NOMO-1 treated with DMSO at 0.1 percent for 48 hours (cell line): ENCODE data around the gene RELN.

Source experiments
- DNase-seq: peaks from one replicate; lab custom pipeline; 2025; ENCODE audit not compliant: unreplicated experiment; lab: John Stamatoyannopoulos, UW

Gene RELN

DNA sequence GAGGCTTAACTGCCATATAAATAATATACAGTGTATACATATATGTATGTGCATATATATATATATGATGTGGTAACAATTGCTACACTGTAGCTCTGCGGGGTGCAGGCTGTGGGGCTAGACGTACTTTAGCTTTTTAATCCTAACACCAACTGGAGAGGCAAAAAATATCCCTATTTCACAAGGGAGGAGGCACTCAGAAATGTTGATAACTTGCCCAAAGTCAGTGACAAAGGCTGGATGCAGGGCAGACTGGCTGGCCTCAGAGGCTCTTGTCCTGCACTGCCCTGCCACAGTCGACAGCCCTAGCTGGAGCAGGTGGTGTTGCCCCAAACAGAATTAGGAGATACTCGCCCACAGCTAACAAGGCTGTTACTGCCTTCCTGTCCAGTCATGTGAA is 1.5 kb upstream of the RELN start:
- DNase-seq, result no peak

GRCh38 chr7:103989785-103990767 is 618 bp upstream of the RELN start:
- DNase-seq, result no peak

GRCh38 chr7:103988468-103989199 is 824 bp downstream of the RELN start:
- DNase-seq, result no peak

DNA sequence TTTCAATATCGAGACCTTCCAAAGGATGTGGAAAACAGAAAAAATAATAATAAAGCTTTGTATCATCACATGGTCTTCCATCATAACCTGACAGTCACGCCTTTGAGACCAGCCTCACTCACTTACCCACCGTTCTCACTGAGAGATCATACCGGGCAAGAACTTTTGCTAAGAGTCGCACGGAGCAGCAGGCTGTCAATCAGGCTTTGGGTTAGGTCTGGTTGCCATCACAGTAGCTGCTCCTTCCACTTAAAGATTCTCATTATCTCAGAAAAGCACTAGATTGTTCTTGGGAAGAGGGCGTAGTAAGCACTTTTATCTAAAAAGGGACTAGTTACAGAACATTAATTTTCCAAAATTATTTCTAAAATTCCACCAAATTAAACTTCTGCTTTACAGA is 2.0 kb downstream of the RELN start:
- DNase-seq, result no peak

- no peak for DNase-seq
Measured at GRCh38 chr7:103985565-103986126, 3.8 kb downstream of the RELN start.

DNA sequence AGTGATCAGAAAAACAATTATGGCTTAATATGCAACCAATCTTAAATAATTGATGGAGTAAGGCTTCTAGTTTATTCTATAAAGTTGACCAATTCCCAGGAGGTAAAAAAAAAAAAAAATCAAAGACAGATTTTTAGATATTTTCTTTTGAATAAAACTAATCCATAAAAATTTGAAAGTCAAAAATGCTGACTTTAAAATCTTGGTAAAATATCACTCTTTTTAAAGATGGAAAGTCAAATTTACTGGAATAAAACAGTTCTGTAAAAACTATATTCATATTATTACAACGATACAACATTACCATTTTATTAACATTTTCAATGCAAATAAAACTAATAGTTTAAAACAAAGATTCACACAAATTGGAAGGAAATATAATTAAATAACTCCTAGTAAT is 5.4 kb downstream of the RELN start:
- no peak for DNase-seq

- DNase-seq, result no peak
Measured at GRCh38 chr7:103983201-103983977, 6.1 kb downstream of the RELN start.

- no peak for DNase-seq
Measured at GRCh38 chr7:103981003-103981423, 8.4 kb downstream of the RELN start.

DNA sequence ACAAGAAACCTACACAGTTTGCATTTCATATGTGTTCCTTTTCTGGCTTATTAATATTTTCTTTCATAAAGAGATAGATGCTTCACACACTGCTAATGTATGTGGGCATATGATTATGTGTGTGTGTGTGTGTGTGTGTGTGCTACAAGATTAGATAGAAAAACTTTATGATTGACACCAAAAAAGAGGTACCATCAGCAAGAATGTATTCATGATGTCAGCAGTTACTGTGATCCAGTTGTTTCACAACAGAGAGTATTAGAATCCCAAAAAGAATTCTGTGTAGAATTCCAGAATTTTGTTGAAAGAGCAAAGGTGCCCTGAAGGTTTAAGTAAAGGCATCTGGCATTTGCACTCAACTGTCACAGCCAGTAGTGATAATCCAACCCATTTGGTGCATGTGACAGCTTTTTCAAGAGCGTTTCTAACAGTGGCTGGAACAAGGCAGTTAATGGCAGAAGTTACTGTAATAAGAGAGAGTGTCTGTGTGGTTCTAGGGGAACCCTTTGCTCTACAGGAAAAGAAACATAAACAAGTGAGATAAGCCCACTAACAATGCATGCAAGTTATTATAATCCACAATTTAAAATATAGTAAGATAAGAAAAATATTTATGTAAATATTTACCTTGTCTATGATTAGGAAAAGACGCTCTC is 16.6 kb downstream of the RELN start:
- no peak for DNase-seq

DNA sequence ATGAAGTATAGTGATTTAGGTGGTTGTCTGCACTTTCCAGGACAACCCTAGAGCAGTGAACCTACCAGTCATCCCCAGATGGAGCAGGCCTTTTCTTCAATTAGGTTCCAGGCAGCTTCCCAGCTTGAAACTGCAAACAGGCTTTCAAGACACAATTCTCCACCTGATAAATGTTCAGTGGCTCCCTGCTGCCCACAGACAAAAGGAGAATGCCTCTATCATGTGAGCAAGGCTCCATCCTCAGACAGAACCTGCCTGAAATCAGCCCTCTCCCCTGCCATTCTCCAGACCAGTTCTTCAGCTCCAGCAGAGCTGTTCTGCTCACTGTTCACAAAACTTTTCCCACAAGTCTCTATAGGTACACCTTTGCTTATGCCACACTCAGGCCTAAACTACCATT is 22.1 kb downstream of the RELN start:
- DNase-seq, result no peak

DNA sequence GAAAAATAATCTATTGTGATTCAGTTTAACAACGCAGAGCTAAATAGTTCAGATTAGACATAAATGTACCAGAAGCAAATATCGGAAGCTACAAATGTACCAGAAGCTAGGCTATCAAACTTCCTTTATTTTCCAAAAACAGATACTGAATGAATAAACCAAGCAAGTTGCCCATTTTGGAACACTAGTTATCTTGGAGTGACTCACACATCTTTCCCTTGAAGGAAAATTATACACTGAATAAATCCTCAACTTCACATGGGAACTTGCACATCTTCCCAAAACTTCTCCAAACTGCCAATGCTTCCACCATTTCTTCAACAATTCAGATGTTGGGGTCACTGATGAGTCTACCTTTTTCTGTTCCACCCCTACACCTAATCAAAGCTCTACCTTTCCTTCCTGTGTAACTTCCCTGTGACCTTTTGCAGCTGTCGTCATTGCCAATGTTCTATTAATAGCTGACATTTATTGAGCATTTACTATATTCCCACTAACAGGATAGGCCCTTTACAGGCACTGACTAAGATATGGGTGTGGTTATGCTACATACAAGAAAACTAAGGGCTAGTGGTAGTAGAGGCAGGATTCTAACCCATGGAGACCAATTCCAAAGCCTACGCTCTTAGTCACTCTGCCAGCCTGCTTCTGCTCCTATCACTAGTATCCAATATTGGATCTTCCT is 22.7 kb downstream of the RELN start:
- no peak for DNase-seq

DNA sequence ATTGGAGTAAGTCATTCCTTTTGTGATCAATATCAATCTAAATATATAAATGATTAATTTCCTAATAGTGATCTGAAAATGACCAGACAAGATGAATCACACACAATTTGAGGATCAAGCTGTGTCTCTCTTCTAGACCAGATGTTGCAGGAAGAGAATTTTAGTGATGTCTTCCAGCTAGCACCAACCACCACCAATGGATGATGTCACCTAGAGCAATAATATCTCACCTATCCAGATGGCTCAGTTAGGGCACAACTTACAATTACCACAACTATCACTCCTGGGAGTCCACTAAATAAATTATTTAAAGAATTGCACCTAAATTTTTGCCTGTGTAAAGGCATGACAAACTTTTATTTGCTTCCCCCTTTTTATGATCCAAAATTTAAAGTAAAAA is 25.2 kb downstream of the RELN start:
- no peak for DNase-seq

DNA sequence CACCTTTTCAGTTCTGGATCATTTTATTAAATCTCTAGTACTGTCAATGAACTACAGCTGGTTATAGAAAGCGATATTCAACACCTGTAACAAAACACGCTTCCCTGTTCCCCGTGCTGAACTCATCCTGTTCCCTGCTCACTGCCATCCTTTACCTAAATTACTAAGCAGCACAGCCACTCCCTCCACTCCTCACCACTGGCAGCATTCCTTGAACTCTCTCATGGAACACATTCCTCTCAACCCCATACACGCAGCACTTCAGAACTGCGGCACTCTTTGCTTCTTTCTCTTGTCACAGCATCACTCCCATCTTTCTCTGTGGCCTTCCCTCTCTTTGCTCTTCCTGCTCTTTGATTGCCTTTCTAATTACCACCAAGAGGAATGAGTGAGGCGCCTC is 27.4 kb downstream of the RELN start:
- DNase-seq, result no peak

DNA sequence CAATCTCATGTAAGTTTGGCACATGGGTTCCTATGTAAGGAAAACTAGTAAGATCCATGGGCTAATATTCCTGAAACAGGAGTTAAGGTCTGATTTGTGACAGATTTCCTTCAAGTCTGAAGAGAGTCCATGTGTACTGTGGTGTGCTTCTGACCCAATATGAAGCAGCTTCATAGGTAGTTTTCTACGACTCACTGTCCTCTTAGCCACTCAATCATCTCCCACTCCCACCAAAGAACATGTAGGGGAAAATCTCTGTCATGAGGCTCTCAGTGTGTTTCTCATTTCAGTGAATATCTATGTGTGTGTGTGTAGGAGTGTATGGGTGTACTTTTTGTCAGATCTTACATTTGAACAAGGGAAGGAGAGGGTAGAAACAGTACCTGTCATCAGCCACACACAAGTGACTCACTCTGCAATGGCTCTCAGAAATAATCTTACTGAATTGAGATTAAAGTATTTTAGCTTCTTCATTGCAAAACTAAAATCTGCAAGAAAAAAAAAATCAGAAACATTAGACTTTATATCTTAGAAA is 31.1 kb downstream of the RELN start:
- no peak for DNase-seq

DNA sequence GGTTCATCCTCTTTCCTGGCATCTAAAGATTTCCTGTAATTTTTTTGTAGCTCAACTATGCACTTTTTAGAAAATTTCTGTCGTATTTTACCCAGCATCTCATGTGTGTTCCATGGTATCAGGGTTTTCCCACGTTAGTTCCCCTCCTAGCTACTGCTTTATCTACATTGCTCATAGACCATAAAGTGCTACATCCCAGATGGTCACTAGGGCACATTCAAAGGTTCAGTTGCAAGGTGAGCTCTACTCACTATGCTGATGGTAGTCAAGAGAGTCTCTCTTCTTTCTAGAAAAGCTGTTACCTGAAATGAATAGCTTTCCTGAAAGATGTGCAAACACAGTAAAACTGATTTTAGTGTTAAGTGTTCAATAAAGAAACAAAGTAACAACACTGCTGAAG is 33.5 kb downstream of the RELN start:
- no peak for DNase-seq

GRCh38 chr7:103952408-103952807 is 37.0 kb downstream of the RELN start:
- no peak for DNase-seq

DNA sequence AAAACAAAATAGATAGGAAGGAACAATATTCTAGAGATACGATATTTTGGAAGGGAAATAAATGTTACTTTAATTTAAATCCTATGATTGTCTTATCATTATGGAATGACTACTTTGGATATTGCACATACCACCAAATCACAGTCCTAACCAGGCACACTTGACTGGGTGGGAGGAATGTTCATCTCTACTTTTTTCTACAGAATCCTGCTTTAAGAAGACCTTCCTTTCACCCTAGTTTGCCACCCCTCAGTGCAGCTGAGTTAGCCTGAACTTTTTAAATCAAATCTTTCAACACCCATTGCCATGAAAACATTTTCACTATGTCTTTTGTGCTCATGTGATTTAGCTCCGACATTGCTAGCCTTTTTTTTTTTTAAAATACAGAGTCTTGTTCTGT is 38.1 kb downstream of the RELN start:
- DNase-seq, result no peak

GRCh38 chr7:103949374-103949773 is 40.1 kb downstream of the RELN start:
- no peak for DNase-seq

DNA sequence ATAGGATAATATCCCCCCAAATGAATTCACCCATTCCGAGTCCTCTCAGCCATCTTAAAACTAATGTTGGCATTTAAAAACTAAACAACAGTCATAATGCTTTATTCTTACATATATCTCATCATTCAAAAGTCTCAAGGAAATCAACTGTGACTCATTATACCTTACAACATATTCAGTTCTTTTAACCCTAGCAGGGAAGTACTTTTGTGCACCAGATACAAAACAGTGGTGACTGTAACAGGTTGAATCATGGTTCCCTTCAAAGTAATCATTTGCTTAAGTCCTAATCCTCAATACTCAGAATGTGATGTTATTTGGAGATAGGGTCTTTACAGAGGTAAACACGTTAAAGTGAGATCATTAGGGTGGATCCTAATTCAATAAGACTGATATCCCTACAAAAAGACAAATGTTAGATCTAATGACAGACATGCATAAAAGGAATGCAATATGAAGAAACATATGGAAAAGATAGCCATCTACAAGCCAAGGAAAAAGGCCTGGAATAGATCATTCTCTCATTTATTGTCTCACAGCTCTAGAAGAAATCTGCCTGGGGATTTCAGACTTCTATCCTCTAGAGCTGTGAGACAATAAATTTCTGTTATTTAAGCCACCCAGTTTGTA is 42.3 kb downstream of the RELN start:
- no peak for DNase-seq
